Left lobe of liver (tissue), 2 donors: Measurements from ENCODE around the gene CENPB. TPM values are rescaled to one million over a fixed set of nuclear protein-coding genes. Genes with fewer than 3 reads are reported as not detected.

Experiments used
- ATAC-seq: fragments of 200-7000 bp; cut with Tn5 transposase; one replicate; pipeline ENCODE4 v1.9.1; 2020; ENCODE audit warnings: mild to moderate bottlenecking, moderate library complexity
- DNase-seq: peaks from one replicate; pipeline ENCODE4 v3.0.0-alpha.2; 2020; ENCODE audit warnings: low spot score
- total RNA-seq: library from RNA; stranded (reverse); gene quantifications from one replicate; pipeline ENCODE4 v1.2.1, GENCODE V29; 2021
- donor health status: DM: no; HTN: no; CAD: no; lungs with moderate emphysema.
- donor health status: DM: no; HTN: yes; CAD: no.

Gene CENPB
- total RNA-seq, 1 donor from 2014 or later: 39.4 TPM

GRCh38 chr20:3751305-3751674 lies 35.2 kb downstream of the CENPB start:
- no peak for DNase-seq
- no peak for ATAC-seq

GRCh38 chr20:3749689-3750531 lies 36.6 kb downstream of the CENPB start:
- no peak for DNase-seq
- ATAC-seq: peak; percentile 9

GRCh38 chr20:3749087-3749688 lies 37.4 kb downstream of the CENPB start:
- ATAC-seq: no peak
- no peak for DNase-seq

- no peak for DNase-seq
Observed at GRCh38 chr20:3748073-3748472, 38.5 kb downstream of the CENPB start.

GRCh38 chr20:3747471-3747870 lies 39.1 kb downstream of the CENPB start:
- ATAC-seq: no peak
- no peak for DNase-seq

More at GRCh38 chr20:3748073-3748472, 38.5 kb downstream of the CENPB start:
- no peak for ATAC-seq

GRCh38 chr20:3745686-3746173 lies 40.8 kb downstream of the CENPB start:
- ATAC-seq: no peak
- no peak for DNase-seq

- peak; percentile 61 for ATAC-seq
- DNase-seq: no peak
Observed at GRCh38 chr20:3744806-3745685, 41.5 kb downstream of the CENPB start.

GRCh38 chr20:3744037-3744436 lies 42.5 kb downstream of the CENPB start:
- ATAC-seq: no peak
- no peak for DNase-seq

- ATAC-seq (no peak), DNase-seq (no peak)
Observed at GRCh38 chr20:3743251-3743650, 43.3 kb downstream of the CENPB start.

GRCh38 chr20:3741836-3742458 lies 44.6 kb downstream of the CENPB start:
- ATAC-seq: no peak
- no peak for DNase-seq

- no peak for DNase-seq
- no peak for ATAC-seq
Observed at GRCh38 chr20:3740615-3741301, 45.8 kb downstream of the CENPB start.

- ATAC-seq: no peak
- no peak for DNase-seq
Observed at GRCh38 chr20:3739926-3740451, 46.6 kb downstream of the CENPB start.

GRCh38 chr20:3739054-3739925 lies 47.2 kb downstream of the CENPB start:
- DNase-seq: no peak
- peak; percentile 41 for ATAC-seq

- ATAC-seq: peak; percentile 76
- DNase-seq: no peak
Observed at GRCh38 chr20:3738111-3739053, 48.2 kb downstream of the CENPB start.

GRCh38 chr20:3735768-3736167 lies 50.8 kb downstream of the CENPB start:
- DNase-seq: no peak
- no peak for ATAC-seq

GRCh38 chr20:3734111-3734843 lies 52.3 kb downstream of the CENPB start:
- DNase-seq (no peak), ATAC-seq (peak; percentile 19)
